Measurements from ENCODE around the gene KSR1. TPM values are rescaled to one million over a fixed set of nuclear protein-coding genes. Genes with fewer than 3 reads are reported as not detected.
A peak's percentile ranks its signal among the peaks of the same experiment; 100 is the strongest.

KSR1 gene
- total and polyA plus RNA-seq, 8 donors, result 2.7 to 32.1 (median 13.6) TPM

- Histone ChIP-seq H3K4me1 (peaks cover 28 to 85% (median 43%) of the 10 kb centered on the region in 4 donors), H3K27ac (peak overlapping the region in 3 of 5 donors; percentile 69 to 83 (median 75)), H3K9me3 (no peaks in the 10 kb centered on the region), H3K36me3 (no peaks in the 10 kb centered on the region), H3K27me3 (no peaks in the 10 kb centered on the region), H3K4me3 (no peak overlapping the region)
- 75 to 81% (median 77%) methylated on average over 7 of the region's 7 CpGs for WGBS, 5 donors
- intact Hi-C loops (cut with DNase I; ENCODE audit: low total_unique reads), result no loop called here
- no peak for TF ChIP-seq CTCF (IDR thresholded peaks at IDR 0.05)
- no peak for TF ChIP-seq POLR2A (IDR thresholded peaks at IDR 0.05)
- TF ChIP-seq POLR2AphosphoS5 (IDR thresholded peaks at IDR 0.05), result no peak
- TF ChIP-seq EP300 (IDR thresholded peaks at IDR 0.05), result no peak
- DNase-seq, result peak in 1 of 2 donors; percentile 73
Observed at GRCh38 chr17:27529230-27529796, 73.1 kb downstream of the KSR1 start.

GRCh38 chr17:27530764-27531391, 74.6 kb downstream of the KSR1 start:
- H3K9me3 ChIP-seq, result no peaks in the 10 kb centered on the region

GRCh38 chr17:27531469-27531961, 75.3 kb downstream of the KSR1 start:
- WGBS, 5 donors, result 88 to 94% (median 89%) methylated on average over 2 to 6 of the region's 6 CpGs
- no peaks in the 10 kb centered on the region for H3K9me3 ChIP-seq
- intact Hi-C loops (cut with DNase I; ENCODE audit: low total_unique reads), result no loop called here
- no peaks in the 10 kb centered on the region for H3K27me3 ChIP-seq
- no peak for TF ChIP-seq CTCF (IDR thresholded peaks at IDR 0.05)
- peak overlapping the region in 3 of 5 donors; percentile 69 to 83 (median 75) for H3K27ac ChIP-seq
- peaks cover 28 to 85% (median 43%) of the 10 kb centered on the region in 4 donors for H3K4me1 ChIP-seq
- no peaks in the 10 kb centered on the region for H3K36me3 ChIP-seq
- no peak overlapping the region for H3K4me3 ChIP-seq
- no peak for DNase-seq

More at GRCh38 chr17:27530764-27531391, 74.6 kb downstream of the KSR1 start:
- H3K4me3 ChIP-seq, result no peak overlapping the region
- peak overlapping the region in 4 of 5 donors; percentile 49 to 83 (median 72) for H3K27ac ChIP-seq
- WGBS, 5 donors, result 41 to 55% (median 44%) methylated on average over 10 to 12 of the region's 12 CpGs
- intact Hi-C loops (cut with DNase I; ENCODE audit: low total_unique reads), result no loop called here
- no peak for TF ChIP-seq POLR2A (IDR thresholded peaks at IDR 0.05)
- TF ChIP-seq EP300 (IDR thresholded peaks at IDR 0.05), result no peak
- TF ChIP-seq POLR2AphosphoS5 (IDR thresholded peaks at IDR 0.05), result peak in 1 of 3 donors; percentile 19
- H3K36me3 ChIP-seq, result no peaks in the 10 kb centered on the region
- peaks cover 28 to 87% (median 45%) of the 10 kb centered on the region in 4 donors for H3K4me1 ChIP-seq
- DNase-seq, result peak in 1 of 2 donors; percentile 82
- no peaks in the 10 kb centered on the region for H3K27me3 ChIP-seq

- Histone ChIP-seq H3K9me3 (no peaks in the 10 kb centered on the region), H3K27ac (peak overlapping the region in 4 of 5 donors; percentile 33 to 83 (median 57)), H3K4me1 (peaks cover 23 to 78% (median 39%) of the 10 kb centered on the region in 4 donors), H3K4me3 (no peak overlapping the region), H3K27me3 (no peaks in the 10 kb centered on the region), H3K36me3 (no peaks in the 10 kb centered on the region)
- no peak for TF ChIP-seq EP300 (IDR thresholded peaks at IDR 0.05)
- TF ChIP-seq POLR2AphosphoS5 (IDR thresholded peaks at IDR 0.05), result peak in 1 of 3 donors; percentile 58
- 76 to 97% (median 84%) methylated on average over 16 to 23 of the region's 23 CpGs for WGBS, 5 donors
- intact Hi-C loops (cut with DNase I; ENCODE audit: low total_unique reads), result no loop called here
- peak; percentile 45 to 79 for DNase-seq
Observed at GRCh38 chr17:27532269-27533263, 76.3 kb downstream of the KSR1 start.
